Measurements from ENCODE around the gene RNF4.

DNA sequence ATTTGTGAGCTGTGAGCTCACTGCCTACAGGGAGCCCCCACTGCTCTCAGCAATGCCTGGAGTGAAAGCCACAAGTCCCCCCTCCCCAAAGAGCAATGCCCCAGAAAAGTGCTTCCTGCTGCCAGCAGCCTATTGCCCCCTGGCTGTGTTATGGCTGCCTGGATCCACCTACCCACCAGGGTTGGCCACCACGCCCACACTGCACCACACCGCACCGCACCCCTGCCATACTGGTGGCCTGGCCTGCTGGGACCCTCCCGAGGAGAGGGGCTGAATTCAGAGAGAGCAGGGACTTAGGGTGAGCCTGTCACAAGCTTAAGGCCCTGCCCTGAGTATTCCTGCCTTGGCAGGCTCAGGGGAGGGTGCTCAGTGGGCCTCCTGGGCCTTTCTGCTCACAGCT is 45.8 kb upstream of the RNF4 start:
- TF ChIP-seq, protein P1, sequence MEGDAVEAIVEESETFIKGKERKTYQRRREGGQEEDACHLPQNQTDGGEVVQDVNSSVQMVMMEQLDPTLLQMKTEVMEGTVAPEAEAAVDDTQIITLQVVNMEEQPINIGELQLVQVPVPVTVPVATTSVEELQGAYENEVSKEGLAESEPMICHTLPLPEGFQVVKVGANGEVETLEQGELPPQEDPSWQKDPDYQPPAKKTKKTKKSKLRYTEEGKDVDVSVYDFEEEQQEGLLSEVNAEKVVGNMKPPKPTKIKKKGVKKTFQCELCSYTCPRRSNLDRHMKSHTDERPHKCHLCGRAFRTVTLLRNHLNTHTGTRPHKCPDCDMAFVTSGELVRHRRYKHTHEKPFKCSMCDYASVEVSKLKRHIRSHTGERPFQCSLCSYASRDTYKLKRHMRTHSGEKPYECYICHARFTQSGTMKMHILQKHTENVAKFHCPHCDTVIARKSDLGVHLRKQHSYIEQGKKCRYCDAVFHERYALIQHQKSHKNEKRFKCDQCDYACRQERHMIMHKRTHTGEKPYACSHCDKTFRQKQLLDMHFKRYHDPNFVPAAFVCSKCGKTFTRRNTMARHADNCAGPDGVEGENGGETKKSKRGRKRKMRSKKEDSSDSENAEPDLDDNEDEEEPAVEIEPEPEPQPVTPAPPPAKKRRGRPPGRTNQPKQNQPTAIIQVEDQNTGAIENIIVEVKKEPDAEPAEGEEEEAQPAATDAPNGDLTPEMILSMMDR (conservative IDR thresholded peaks at IDR 0.05 in 1 of 2, IDR thresholded peaks at IDR 0.05 in 1 of 2; ENCODE audit: low read depth in 1 of 2, low read length in 2 of 2), result no peak
- no peak for TF ChIP-seq EZH2 (IDR thresholded peaks at IDR 0.05; ENCODE audit: low read length, missing control alignments)

All from fibroblast of lung (primary cell).